Kidney tubule cell (primary cell): Measurements from ENCODE around the gene ATP6V1C2.
"Not testable (repeated sequence)": the region's sequence is repeated elsewhere in the genome, so short reads cannot be mapped to it uniquely, and the experiment has no call there.

ENCODE experiments used
- DNase-seq: peaks from one replicate; pipeline ENCODE4 v3.0.0-alpha.2; 2018; ENCODE audit warnings: low spot score

ATP6V1C2 gene

GRCh38 chr2:10770956-10771750 is 49.7 kb downstream of the ATP6V1C2 start:
- no peak for DNase-seq

GRCh38 chr2:10771786-10772185 is 50.4 kb downstream of the ATP6V1C2 start:
- DNase-seq, result no peak

- DNase-seq, result no peak
These were observed 50.9 kb downstream of the ATP6V1C2 start for GRCh38 chr2:10772201-10772867.

- DNase-seq, result no peak
These were observed 51.4 kb downstream of the ATP6V1C2 start for GRCh38 chr2:10772868-10773215.

- DNase-seq, result no peak
These were observed 52.5 kb downstream of the ATP6V1C2 start for GRCh38 chr2:10773821-10774341.

GRCh38 chr2:10774394-10774793 is 53.0 kb downstream of the ATP6V1C2 start:
- DNase-seq, result no peak

- DNase-seq, result no peak
These were observed 53.8 kb downstream of the ATP6V1C2 start for GRCh38 chr2:10775021-10775780.

GRCh38 chr2:10775831-10776230 is 54.4 kb downstream of the ATP6V1C2 start:
- no peak for DNase-seq

GRCh38 chr2:10776231-10776977 is 55.0 kb downstream of the ATP6V1C2 start:
- DNase-seq, result no peak

GRCh38 chr2:10777111-10777841 is 55.8 kb downstream of the ATP6V1C2 start:
- DNase-seq, result no peak

- peak; percentile 37 for DNase-seq
These were observed 56.7 kb downstream of the ATP6V1C2 start for GRCh38 chr2:10777842-10778723.

GRCh38 chr2:10778724-10779115 is 57.3 kb downstream of the ATP6V1C2 start:
- DNase-seq, result no peak

GRCh38 chr2:10779776-10780490 is 58.5 kb downstream of the ATP6V1C2 start:
- DNase-seq, result no peak

GRCh38 chr2:10780491-10780820 is 59.0 kb downstream of the ATP6V1C2 start:
- DNase-seq, result no peak

- not testable (repeated sequence) for DNase-seq
These were observed 59.4 kb downstream of the ATP6V1C2 start for GRCh38 chr2:10780821-10781220.

GRCh38 chr2:10781746-10782145 is 60.3 kb downstream of the ATP6V1C2 start:
- DNase-seq, result no peak

- peak; percentile 66 for DNase-seq
These were observed 62.0 kb downstream of the ATP6V1C2 start for GRCh38 chr2:10783421-10783820.

GRCh38 chr2:10784719-10785118 is 63.3 kb downstream of the ATP6V1C2 start:
- no peak for DNase-seq

- DNase-seq, result no peak
These were observed 63.8 kb downstream of the ATP6V1C2 start for GRCh38 chr2:10785260-10785659.
